ENCODE measurements around the gene AGMO.

Gene AGMO

DNA sequence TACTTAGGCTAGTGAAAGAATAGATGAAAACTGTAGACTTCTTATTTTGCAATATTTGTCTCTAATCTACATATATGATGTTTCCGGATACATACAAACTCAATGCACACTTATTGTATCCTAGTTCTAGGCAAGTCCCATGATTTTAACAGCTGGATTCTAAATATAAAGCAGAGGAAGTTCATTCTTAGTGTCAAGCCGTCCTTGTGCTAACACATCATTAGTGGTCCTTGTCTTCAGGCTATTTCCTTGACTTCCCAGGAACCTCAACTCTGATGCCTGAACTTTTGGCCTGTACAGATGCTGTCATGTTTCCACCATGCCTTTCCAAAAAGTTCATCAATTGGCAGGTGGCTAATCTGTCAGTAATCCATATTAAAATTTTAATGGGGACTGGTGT is 357.4 kb downstream of the AGMO start:
- FAIRE-seq (no peak), DNase-seq (ENCODE audit: insufficient read length, low spot score) (no peak)
- TF ChIP-seq, protein P1, sequence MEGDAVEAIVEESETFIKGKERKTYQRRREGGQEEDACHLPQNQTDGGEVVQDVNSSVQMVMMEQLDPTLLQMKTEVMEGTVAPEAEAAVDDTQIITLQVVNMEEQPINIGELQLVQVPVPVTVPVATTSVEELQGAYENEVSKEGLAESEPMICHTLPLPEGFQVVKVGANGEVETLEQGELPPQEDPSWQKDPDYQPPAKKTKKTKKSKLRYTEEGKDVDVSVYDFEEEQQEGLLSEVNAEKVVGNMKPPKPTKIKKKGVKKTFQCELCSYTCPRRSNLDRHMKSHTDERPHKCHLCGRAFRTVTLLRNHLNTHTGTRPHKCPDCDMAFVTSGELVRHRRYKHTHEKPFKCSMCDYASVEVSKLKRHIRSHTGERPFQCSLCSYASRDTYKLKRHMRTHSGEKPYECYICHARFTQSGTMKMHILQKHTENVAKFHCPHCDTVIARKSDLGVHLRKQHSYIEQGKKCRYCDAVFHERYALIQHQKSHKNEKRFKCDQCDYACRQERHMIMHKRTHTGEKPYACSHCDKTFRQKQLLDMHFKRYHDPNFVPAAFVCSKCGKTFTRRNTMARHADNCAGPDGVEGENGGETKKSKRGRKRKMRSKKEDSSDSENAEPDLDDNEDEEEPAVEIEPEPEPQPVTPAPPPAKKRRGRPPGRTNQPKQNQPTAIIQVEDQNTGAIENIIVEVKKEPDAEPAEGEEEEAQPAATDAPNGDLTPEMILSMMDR (IDR thresholded peaks at IDR 0.05; ENCODE audit: insufficient read depth, missing control alignments): no peak

DNA sequence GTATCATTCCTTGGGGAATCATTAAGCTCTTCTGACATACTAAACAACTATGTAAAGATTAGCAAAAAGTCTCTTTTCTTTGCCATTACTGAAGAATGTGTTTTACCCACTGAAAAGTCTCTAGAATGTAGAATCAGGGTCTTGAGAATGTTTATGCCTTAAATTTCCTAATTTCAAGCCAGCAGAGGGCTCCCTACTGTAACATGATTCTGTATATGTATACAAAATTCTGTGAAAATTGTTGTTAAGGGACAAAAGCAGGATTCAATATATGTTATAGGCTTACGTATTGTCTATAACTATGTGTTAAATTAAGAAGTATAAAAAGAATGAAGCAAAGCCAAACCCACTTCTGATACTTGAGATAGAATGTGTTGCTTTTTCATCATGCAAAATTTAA is 362.3 kb downstream of the AGMO start:
- no peak for DNase-seq (ENCODE audit: insufficient read length, low spot score)
- no peak for FAIRE-seq
- TF ChIP-seq, protein P1 (IDR thresholded peaks at IDR 0.05; ENCODE audit: insufficient read depth, missing control alignments): peak; percentile 37

DNA sequence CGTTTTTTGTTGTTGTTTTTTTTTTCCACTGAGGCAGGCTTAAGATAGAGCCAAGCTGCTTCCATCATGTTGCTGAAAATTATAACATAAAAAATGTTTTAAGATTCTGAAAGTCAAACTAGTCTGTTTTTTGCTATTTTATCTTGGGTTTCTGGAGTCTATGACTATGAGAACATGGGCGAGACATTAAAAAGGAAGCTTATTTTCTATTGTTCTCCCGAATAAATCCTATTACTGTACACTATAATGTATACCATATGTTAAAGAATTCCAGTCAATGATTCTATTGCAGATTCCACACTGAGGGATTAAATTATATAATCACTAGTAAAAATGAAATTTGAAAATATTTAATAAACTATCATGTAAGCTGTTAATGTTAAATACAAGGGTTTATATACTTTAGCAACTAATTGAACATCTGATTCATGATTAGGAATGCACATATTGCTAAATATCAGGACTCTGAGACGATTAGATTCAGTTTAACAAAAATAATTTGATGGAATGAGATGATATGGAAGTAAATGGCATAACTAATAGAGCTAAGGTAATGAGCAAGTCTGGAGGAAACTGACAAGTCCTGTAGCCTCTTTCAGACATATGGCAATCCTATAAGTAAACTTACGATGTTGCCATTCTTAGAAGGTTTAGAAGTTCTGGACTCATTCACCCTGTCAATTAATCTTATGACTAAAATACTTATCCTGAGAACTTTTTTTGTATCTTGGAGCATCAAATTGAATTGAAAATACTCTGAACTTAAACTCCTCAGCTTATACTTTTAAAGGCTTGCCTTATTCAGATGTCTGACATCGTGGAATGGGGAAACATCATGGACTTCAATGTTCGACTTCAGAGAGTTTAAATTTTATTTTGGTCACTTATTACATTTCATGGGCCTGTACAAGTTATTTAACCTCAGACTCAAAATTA is 364.5 kb downstream of the AGMO start:
- DNase-seq (ENCODE audit: insufficient read length, low spot score) (no peak), FAIRE-seq (peak; percentile 72)
- TF ChIP-seq, protein P1 (IDR thresholded peaks at IDR 0.05; ENCODE audit: insufficient read depth, missing control alignments): no peak

DNA sequence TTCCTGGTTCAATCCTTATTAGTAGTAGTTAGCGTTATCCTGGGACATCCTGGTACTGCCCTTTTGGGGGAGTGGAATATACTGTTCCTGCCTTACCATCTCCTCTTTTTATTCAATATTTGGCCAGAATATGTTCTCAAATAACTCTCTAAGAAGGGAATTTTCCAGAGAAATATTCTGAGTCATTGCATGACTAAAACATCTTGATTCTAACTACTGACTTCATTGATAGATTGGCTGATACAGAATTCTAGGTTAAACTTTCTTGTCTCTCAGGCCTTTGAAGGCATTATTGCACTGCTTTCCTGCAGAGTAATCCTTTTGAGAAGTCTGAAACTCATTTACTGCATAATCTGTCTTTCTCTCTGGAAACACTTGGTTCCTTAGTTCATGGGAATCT is 383.8 kb downstream of the AGMO start:
- FAIRE-seq (no peak), DNase-seq (ENCODE audit: insufficient read length, low spot score) (no peak)
- TF ChIP-seq, protein P1 (IDR thresholded peaks at IDR 0.05; ENCODE audit: insufficient read depth, missing control alignments): no peak

DNA sequence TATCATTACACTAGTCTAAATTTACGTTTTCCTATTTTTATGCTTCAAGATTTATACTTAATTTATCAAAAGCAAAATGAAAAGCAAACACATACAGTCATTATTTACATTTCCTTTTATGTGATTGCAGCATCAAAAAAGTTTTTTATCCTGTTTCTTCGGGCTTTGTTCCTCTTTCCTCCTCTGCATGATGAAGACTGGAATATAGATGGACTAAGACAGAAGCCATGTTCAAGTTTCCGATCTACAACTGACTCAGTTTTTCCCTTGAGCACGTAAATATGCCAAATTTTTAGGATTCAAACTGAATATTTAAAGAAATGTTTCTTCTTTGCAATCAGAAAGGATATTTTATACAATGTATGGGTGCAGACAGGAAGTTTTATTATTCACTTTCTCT is 385.7 kb downstream of the AGMO start:
- DNase-seq (ENCODE audit: insufficient read length, low spot score): no peak
- TF ChIP-seq, protein P1 (IDR thresholded peaks at IDR 0.05; ENCODE audit: insufficient read depth, missing control alignments): no peak
- no peak for FAIRE-seq

DNA sequence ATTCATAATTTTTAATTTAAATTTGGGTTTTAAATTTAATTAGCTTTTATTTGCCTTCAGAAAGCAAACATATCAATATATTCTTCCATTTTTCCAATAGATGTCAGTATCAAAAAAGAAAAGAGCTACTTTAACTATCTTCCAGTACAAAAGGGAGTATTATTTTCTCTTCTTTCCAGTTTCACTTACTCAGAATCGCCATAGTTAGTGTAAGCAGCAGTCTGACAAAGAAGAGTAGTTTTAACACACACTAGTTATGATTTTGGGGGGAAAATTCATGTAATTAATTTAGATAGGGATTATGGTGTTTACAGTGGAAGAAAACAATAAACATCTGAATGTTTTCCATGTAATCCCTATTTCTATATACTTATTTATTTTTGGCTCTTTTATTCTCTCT is 386.7 kb downstream of the AGMO start:
- no peak for FAIRE-seq
- TF ChIP-seq, protein P1 (IDR thresholded peaks at IDR 0.05; ENCODE audit: insufficient read depth, missing control alignments): no peak

DNA sequence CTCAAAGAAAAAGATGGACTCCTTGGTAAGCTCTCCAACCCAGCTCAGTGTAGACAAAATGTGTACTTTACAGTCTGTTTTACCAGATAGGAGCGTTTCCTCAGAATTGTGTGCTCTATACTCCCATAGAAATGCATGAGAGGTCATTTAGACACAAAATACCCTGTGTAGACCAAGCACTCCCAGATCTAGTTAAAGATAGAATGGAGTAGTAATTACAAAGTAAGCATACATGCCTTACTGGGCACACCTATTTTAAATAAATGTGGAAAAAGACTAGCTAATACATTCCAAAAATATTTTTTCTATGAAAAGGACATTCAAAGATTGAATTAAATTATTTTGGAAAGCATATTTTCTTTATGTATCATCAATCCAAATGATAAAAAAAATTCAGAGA is 387.3 kb downstream of the AGMO start:
- TF ChIP-seq, protein P1 (IDR thresholded peaks at IDR 0.05; ENCODE audit: insufficient read depth, missing control alignments): no peak
- DNase-seq (ENCODE audit: insufficient read length, low spot score) (no peak), FAIRE-seq (no peak)

More for the DNA sequence above, 386.7 kb downstream of the AGMO start:
- no peak for DNase-seq (ENCODE audit: insufficient read length, low spot score)

All from D721Med (cell line).